ENCODE measurements around the gene TMEM238. TPM values are rescaled to one million over a fixed set of nuclear protein-coding genes. Genes with fewer than 3 reads are reported as not detected.

TMEM238 gene
- total and polyA plus RNA-seq, 10 of the 15 experiments (the other 5 are each of a cell fraction or from before 2014, with no cell fraction given), result 0.05 to 16.9 (median 0.58) TPM; not detected in 1

DNA sequence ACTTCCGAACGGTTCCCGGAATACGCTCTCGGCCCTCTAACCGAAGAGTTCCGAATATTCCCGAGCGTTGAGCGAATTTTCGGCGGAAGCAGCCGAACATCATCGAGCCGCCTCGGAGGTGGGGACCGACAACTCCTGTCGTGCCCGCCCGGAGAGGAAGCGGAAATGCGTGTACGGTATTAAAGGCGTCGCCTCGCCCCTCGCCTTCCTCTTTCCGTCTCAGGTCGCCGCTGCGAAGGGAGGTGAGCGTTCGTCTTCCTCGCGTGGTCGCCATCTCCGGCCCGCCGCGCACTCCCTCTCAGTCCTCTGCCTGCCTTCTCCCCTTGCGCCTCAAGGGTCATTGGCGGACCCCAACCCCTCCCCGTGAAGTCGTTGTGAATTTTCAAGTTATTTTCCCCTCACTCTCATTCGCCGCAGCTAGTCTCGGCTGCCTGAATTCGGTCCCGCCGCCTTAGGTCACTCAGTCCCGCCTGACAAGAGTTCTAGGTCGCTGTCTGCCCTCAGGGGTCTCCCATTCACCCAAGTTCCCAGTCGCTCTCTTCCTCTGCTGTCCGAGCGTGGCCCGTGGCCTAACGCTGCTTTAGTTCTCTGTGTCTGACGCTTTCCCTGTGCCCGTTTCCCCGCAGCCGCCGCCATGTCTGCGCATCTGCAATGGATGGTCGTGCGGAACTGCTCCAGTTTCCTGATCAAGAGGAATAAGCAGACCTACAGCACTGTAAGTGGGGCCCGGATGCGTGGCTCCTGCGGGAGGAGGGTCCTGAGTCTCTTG, 1.8 kb upstream of the TMEM238 start, which contains the start of gene RPL28 (continued):
- TF ChIP-seq EGR1 (IDR thresholded peaks at IDR 0.05; ENCODE audit: borderline replicate concordance in 1 of 2, low read depth in 2 of 2, low read length in 2 of 2), result peak in 1 of 2 experiments; percentile 33; a peak in 1 of 3 replicates
- TF ChIP-seq, protein P1, sequence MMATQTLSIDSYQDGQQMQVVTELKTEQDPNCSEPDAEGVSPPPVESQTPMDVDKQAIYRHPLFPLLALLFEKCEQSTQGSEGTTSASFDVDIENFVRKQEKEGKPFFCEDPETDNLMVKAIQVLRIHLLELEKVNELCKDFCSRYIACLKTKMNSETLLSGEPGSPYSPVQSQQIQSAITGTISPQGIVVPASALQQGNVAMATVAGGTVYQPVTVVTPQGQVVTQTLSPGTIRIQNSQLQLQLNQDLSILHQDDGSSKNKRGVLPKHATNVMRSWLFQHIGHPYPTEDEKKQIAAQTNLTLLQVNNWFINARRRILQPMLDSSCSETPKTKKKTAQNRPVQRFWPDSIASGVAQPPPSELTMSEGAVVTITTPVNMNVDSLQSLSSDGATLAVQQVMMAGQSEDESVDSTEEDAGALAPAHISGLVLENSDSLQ (IDR thresholded peaks at IDR 0.05), result peak; percentile 62; the same call in 1 of the 2 replicates
- TF ChIP-seq, protein P2, sequence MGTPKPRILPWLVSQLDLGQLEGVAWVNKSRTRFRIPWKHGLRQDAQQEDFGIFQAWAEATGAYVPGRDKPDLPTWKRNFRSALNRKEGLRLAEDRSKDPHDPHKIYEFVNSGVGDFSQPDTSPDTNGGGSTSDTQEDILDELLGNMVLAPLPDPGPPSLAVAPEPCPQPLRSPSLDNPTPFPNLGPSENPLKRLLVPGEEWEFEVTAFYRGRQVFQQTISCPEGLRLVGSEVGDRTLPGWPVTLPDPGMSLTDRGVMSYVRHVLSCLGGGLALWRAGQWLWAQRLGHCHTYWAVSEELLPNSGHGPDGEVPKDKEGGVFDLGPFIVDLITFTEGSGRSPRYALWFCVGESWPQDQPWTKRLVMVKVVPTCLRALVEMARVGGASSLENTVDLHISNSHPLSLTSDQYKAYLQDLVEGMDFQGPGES (IDR thresholded peaks at IDR 0.05), result no peak; the same call in 1 of the 2 replicates
- TF ChIP-seq, protein P3, sequence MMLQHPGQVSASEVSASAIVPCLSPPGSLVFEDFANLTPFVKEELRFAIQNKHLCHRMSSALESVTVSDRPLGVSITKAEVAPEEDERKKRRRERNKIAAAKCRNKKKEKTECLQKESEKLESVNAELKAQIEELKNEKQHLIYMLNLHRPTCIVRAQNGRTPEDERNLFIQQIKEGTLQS (IDR thresholded peaks at IDR 0.05; ENCODE audit: borderline replicate concordance, extremely low read depth, low read depth, low read length), result no peak
- TF ChIP-seq ZNF217 (IDR thresholded peaks at IDR 0.05), result no peak
- TF ChIP-seq PML (IDR thresholded peaks at IDR 0.05; ENCODE audit: low read length), result peak; percentile 99
- TF ChIP-seq FOS (IDR thresholded peaks at IDR 0.05; ENCODE audit: borderline replicate concordance, extremely low read depth, insufficient read length), result no peak
- TF ChIP-seq TAF1 (IDR thresholded peaks at IDR 0.05; ENCODE audit: borderline replicate concordance, low read depth, low read length), result peak; percentile 100
- TF ChIP-seq, protein P4, sequence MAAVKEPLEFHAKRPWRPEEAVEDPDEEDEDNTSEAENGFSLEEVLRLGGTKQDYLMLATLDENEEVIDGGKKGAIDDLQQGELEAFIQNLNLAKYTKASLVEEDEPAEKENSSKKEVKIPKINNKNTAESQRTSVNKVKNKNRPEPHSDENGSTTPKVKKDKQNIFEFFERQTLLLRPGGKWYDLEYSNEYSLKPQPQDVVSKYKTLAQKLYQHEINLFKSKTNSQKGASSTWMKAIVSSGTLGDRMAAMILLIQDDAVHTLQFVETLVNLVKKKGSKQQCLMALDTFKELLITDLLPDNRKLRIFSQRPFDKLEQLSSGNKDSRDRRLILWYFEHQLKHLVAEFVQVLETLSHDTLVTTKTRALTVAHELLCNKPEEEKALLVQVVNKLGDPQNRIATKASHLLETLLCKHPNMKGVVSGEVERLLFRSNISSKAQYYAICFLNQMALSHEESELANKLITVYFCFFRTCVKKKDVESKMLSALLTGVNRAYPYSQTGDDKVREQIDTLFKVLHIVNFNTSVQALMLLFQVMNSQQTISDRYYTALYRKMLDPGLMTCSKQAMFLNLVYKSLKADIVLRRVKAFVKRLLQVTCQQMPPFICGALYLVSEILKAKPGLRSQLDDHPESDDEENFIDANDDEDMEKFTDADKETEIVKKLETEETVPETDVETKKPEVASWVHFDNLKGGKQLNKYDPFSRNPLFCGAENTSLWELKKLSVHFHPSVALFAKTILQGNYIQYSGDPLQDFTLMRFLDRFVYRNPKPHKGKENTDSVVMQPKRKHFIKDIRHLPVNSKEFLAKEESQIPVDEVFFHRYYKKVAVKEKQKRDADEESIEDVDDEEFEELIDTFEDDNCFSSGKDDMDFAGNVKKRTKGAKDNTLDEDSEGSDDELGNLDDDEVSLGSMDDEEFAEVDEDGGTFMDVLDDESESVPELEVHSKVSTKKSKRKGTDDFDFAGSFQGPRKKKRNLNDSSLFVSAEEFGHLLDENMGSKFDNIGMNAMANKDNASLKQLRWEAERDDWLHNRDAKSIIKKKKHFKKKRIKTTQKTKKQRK (IDR thresholded peaks at IDR 0.05; ENCODE audit: low read depth, low read length), result no peak
- TF ChIP-seq PAX5 (IDR thresholded peaks at IDR 0.05; ENCODE audit: borderline replicate concordance, low read depth, low read length), result peak; percentile 63; the same call in 1 of the 2 replicates
- TF ChIP-seq NRF1 (conservative IDR thresholded peaks at IDR 0.05; ENCODE audit: low read depth, low read length), result no peak
- no peak for TF ChIP-seq NFYA (IDR thresholded peaks at IDR 0.05; ENCODE audit: borderline replicate concordance, low read depth, low read length)
- no peak for TF ChIP-seq FOXM1 (IDR thresholded peaks at IDR 0.05; ENCODE audit: low read depth, low read length)
- TF ChIP-seq NFYB (IDR thresholded peaks at IDR 0.05; ENCODE audit: insufficient read depth, low read depth, low read length), result no peak
- peak; percentile 33; the same call in 1 of the 2 replicates for TF ChIP-seq SREBF1 (IDR thresholded peaks at IDR 0.05; ENCODE audit: low read length)
- TF ChIP-seq FOXK2 (IDR thresholded peaks at IDR 0.05), result no peak
- TF ChIP-seq BACH1 (IDR thresholded peaks at IDR 0.05; ENCODE audit: borderline replicate concordance), result peak; percentile 85
- no peak for TF ChIP-seq BMI1 (IDR thresholded peaks at IDR 0.05; ENCODE audit: borderline replicate concordance)
- no peak for TF ChIP-seq TARDBP (IDR thresholded peaks at IDR 0.05; ENCODE audit: borderline replicate concordance)
- TF ChIP-seq, protein P5, sequence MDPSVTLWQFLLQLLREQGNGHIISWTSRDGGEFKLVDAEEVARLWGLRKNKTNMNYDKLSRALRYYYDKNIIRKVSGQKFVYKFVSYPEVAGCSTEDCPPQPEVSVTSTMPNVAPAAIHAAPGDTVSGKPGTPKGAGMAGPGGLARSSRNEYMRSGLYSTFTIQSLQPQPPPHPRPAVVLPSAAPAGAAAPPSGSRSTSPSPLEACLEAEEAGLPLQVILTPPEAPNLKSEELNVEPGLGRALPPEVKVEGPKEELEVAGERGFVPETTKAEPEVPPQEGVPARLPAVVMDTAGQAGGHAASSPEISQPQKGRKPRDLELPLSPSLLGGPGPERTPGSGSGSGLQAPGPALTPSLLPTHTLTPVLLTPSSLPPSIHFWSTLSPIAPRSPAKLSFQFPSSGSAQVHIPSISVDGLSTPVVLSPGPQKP (IDR thresholded peaks at IDR 0.05; ENCODE audit: low read depth, low read length), result peak; percentile 42; the same call in 1 of the 2 replicates
- no peak for TF ChIP-seq ASH2L (IDR thresholded peaks at IDR 0.05; ENCODE audit: borderline replicate concordance, low read depth)
- peak; percentile 36 for TF ChIP-seq MEF2B (IDR thresholded peaks at IDR 0.05; ENCODE audit: partially characterized antibody, poor library complexity, severe bottlenecking)
- peak; percentile 64 for TF ChIP-seq RELA (IDR thresholded peaks at IDR 0.05; ENCODE audit: borderline replicate concordance, partially characterized antibody)
